ENCODE results near the gene PDE4D.

The PDE4D gene

DNA sequence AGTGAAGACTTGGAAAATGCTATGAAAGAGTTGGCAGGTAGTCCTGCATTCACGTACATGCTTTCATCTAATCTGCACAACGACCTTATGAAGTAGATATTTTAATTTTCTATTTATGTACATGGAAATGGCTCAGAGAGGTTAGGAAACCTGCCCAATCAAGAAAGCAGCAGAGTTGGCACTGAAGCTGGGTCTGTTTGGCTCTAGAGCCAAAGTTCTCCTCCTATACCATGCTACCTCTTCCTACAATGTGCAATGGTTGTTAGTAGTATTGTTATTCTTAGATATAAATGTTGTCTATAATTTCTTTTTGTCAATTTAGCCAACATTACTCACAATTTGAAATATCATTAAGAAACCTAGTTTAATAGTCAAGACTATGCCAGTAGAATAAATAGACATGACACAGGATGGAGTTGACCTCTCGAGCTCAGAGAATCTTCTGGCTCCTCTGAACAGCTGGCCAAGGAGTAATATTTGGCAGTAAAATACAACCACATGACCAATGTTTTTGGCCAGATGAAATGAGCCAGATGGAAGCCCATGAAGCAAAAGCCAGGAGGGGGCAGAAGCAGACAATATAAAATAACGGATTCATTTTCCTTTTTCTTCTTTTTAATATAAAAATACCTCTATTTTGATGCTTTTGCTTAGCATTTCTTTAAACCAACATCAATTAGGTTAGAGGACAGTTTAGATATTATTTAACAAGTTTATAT is 542.3 kb downstream of the PDE4D start:
- no peak for FAIRE-seq

DNA sequence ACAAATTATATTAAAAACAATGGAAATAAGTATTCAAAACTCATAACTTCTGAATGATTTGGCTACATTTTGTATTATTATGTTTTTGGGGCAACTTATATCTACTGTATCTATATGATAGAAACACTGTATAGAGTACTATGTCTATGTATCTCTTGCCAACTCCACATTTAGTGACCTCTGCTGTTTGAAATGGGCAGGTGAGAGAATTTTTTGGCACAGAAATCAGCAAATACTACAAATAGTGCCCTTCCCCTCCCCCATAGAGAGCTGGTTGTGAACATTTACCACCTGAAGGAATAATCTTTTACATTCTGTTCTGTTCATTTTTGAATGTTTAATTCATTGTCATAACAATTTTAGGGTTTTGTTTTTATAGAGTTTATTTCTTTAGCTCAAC is 545.3 kb downstream of the PDE4D start:
- FAIRE-seq: no peak

DNA sequence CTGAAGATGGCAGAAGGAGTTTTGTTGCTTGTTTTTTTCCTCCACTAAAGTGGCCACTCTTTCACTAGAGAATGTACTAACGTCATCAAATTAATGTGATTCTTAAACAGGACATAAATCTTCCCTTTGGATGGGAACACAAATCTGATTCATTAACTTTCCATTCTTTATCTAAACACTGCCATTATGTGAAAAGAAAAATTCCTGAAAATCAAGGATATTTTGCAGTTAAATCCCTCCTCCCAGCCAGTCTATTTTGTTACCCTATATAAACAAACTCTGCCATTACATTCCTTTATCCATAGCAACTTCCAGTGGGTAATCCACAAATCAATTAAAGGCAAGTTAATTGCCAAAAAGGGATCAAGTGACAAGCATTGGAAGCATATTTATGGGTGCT is 546.5 kb downstream of the PDE4D start:
- no peak for FAIRE-seq

DNA sequence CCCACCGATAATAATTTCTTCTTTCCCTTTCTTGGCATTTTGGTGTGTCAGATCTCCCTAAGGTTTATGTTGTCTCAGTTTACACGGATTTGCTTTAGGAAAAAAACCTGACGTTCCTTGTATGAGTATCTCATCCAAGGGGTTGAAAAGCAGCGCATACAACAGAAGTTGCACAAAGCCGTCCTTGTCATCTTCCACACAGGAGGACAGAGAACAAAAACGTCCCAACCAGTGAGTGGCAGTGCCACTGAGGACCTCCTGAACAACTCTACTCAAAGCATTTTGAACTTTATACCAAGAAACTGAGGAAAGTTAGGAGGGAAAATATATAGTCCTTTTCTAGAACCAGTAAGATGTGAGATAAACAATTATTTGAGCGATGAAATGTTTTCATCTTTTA is 547.0 kb downstream of the PDE4D start:
- no peak for FAIRE-seq

DNA sequence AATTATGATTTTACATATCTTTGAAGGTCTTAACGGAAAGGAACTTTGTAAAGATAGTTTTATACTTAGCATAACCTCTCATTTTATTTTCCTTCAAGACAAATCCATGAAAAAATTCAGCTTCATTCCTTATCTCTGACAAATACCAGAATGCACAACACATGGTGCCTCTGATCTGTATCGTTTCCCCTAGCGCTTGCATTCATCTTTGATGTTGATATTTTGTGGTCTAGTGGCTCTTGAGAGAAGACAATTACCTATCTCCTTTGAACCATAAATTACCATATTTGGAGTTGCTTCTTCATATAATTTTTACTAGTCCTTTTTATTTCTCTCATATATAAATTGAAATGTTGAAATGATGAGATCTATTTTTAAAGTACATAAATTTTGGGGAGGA is 551.3 kb downstream of the PDE4D start:
- no peak for FAIRE-seq

DNA sequence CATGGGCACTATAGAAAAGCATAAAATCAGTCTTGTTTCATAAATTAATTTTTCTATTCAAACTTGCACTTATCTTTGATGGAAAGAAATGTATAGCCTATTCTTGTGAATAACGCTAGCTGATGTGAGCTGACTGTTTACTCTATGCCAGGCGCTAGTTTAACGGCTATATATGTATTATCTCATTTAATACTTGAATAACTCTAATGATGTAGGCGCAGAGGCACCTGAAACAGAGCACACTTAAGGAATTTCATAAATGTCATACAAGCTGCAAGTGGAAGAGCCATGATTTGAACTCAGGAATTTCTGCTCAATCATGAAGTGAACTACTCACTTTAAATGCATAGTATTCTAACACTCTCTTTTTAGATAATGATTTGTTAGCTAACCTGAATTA is 551.8 kb downstream of the PDE4D start:
- no peak for FAIRE-seq

DNA sequence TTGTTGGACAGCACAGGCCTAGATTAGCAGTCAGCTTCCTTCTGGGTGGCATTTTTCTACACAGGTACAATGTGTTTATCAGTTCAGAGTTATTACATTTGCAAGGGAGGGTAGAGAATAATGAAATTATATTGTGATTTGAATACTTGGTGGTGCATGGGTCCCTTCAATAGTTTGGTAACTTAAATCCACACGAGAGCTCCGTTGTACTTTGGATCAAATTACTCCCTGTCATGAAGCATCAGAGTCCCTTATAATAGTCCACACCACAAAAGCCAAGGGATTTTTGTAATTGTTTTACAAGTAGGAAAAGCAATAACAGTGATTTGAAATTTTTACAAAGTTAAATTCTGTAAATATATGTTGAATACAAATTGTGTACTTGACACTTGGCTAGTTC is 552.4 kb downstream of the PDE4D start:
- FAIRE-seq: no peak

DNA sequence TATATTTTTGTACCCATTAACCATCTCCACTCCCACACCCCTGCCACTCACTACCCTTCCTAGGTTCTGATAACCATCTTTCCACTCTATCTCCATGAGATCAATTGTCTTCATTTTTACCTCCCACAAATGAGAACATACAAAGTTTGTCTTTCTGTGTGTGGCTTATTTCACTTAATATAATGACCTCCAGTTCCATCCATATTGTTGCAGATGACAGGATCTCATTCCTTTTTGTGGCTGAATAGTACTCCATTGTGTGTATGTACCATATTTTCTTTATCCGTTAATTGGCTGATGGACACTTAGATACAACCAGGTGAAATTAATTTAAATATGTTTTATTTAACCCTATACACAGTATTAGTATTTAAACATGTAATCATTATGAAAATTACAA is 552.9 kb downstream of the PDE4D start:
- FAIRE-seq: no peak

DNA sequence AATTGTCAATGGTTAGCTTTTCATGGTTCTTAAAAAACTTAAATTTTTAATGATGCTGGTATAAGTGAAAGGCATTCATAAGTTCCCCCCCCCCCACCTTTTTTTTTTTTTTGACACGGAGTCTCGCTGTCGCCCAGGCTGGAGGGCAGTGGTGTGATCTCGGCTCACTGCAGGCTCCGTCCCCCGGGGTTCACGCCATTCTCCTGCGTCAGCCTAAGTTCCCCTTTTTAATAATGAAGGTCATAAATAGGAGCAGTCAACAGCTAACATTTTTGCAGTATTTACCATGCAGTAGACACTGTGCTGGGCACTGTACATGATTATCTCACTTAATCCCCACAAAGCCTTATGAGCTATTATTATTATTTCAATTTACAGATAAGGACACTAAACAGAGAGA is 556.3 kb downstream of the PDE4D start:
- no peak for FAIRE-seq

DNA sequence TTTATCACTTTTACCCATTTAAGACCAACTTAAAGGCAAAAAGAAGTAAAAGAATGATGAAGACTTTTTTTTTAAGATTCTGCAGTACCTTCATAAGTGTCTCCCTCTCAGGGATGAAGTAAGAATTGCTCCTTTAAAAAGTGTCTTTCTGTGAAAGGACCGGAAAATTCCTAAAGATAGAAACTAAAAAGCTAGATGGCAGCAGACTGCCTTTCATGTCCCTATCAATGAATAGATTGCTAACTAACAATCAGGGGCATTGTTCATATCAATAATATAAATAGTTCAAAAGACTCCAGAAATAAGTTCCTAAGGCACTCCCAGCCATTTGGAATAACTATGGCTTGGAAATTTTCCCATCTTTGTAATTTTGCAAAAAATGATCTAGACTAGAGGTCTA is 558.0 kb downstream of the PDE4D start:
- no peak for FAIRE-seq

DNA sequence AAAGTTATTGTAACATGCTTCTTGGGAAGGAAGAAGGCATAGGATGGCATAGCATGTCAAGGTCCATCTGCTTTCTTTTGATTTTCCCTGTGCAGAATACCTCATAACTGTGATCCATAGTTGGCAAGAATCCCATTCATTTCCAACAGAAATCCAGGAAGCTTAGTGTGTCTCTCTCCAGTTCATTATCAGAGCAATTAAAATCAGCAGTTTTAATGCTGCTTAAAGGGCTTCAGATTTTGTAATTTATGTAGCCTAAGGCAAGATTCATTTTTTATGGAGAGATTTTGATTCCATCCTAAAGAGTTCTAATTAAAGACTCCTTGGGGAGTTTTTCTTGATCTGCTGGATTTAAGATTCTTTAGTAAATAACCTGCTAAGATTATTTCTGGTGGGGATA is 560.1 kb downstream of the PDE4D start:
- FAIRE-seq: no peak

DNA sequence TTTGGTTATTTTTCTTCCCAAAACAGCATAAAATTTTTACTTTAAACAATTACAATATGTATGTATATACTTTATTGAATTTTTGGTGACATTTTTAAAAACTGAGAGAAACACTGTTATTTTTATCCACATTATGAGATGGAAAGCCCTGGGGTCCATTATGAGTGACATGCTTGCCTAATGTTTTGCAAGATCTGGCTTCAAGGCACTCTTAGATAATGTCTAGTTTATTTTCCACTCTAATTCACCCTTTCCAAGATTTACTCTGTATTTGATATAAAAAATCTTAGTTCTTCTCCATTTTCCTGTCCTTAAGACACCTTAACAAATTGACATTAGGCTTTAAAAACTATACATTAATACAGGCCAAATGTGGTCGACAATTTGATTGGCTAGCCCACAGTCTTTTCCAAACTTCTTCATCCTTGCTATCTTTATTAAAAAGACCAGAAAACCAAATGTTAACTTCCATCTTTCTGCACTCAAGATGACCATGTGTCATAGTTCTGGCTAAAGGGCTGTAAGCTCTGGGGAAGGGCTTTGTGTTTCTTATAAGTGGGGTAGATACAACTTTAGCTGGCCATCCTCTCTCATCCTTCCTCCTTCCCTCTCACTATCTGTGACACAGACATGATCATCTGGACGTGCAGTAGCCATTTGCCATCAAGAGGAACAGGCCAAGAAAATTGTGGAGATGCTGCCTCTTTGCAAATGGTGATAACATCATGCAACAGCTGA is 561.1 kb downstream of the PDE4D start:
- no peak for FAIRE-seq

DNA sequence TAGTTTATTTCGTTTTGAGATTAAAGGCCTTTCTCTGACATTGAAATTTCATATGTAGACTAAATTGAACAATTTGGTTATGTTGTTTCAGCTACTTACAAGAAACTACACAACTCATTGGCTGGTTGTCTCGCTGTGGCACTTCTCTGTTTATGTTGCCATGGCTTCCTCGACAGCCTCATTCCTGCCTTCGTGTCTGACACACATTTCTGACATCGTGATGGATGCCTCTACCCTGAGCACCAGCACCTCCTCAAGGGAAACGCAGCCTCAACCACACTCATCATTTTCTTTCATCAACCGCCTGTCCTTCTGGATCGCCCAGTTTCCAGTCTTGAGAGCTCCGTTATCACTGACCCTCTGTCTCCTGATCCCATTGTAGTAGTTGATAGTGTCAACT is 562.8 kb downstream of the PDE4D start:
- no peak for FAIRE-seq

DNA sequence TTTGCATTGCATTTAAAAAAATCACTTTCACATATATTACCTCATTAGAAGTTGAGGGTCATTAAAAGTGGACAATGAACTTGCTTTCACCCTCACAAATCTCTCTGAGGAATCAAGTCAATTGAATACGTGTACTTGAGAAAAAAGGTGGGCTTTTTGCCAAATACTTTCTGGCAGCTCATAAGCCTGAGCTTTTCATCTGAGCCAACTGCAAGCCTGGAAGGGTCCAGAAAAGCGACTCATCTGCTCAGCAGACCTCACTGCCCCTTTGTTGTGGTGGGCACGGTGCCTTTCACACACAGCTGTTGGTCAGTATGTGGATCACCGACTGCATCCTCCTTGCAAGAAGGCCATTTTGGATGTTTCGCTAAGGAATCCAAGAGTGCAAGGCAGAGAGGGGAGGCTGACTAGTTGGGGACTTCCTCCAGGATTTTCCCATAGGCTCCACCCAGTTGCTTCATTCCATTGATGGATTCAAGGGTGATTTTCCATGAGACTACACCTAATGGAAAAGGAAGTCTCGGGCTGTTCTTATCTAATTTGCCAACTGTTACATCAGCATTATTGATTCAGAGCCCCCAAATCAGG is 564.7 kb downstream of the PDE4D start:
- FAIRE-seq: no peak

DNA sequence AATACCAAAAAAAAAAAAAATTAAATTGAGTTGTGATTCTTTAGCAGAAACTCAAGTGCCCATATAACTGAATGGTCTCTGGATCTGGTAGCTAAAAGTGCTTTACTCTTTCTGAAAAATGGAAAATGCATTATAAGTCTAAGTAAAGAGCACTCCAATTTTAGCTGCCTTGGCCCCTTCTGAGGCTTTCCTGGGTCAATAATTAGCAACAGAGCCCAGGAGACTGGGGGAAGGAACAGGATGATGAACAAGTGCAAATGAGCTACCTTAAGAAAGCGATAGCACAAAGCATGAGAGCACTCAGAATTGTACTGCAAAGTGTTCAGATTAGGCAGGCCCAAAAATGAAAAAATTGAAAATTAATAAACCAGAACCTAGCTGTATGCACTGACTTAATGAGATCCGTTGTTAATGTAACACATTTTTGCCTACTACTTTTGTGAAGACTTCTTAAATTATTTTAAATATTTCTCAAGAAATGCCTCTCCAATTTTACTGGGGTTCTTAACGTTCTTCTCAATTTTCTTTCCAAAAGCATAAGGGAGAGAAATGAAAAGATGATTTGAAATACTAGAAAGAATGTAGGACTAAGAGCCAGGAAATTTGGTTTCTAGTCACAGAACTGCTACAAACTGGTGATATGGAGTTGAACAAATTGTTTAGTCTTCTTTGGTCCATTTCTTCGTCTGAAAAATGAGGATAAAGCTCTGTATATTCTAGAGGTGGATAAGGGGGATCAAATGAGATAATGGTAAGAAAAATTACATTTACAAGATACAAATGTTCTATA is 566.1 kb downstream of the PDE4D start:
- FAIRE-seq: no peak

DNA sequence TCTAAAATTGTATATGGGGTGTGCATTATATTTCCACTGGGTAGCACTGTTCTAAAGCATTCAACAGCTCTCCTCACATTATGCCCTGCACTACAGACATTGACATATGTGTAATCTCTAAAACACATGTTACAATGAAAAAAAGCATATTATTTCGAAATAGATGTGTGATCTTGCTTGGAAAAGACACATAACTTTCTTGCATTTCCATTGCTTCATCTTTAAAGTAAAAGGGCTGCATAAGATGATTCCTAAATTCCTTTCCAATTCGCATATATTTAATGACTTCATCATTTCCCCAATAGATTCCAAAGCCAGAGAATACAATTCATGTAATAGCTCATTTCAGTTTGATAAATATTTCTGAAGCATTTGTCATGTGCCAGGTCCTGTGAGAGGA is 566.9 kb downstream of the PDE4D start:
- FAIRE-seq: no peak

DNA sequence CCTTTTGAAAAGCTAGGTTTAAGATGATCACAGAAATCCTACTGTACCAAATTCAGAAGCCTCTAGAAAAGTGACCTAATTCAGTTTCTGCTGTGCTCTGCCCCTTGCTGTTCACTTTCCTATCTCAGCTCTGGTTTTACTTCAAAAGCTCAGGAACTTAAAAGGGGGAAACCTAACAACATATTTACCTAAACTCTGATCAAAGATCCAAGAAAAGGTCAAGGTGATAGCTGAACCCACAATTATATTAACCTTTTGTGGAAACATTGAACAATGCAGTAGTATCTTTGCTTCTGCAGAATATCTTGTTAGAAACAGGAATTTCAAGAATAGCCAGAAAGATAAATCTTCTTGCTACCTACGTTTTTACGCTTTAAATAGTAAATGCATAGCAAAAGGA is 568.5 kb downstream of the PDE4D start:
- FAIRE-seq: no peak

DNA sequence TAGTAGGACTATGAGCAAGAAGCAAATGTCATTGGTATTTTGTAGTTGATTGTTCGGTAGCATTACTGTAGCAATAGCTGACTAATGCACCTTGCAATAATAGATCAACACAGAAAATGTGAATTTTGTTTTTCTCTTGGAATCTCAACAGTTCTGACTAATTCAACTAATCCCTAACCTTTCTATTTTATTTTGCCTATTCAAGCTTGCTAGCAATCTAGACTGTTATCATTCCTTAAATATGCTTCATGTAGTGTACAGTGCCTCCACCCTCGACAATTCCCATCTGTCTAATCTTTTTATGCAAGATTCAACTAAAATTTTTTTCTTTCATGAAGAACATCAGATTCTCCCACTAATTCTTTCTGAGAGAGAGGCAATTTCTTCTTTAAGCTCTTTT is 570.6 kb downstream of the PDE4D start:
- FAIRE-seq: no peak

DNA sequence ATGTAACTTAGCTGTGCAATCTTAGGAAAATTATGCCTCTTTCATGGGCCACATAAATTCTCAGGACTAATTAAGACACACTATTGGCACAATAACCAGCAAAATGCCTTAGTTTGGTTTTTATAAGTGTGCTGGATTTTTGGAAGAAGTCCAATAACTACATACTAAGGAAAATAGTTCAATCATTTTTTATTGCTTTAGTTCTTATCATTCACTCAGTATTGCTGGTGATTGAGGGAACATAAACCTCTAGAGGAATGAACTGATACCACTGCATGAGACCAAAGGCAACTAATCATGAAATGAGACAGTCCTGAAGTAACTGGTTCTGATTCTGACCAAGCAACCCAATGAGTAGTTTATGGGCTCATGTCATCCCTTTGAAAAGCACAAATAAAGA is 571.5 kb downstream of the PDE4D start:
- FAIRE-seq: no peak

DNA sequence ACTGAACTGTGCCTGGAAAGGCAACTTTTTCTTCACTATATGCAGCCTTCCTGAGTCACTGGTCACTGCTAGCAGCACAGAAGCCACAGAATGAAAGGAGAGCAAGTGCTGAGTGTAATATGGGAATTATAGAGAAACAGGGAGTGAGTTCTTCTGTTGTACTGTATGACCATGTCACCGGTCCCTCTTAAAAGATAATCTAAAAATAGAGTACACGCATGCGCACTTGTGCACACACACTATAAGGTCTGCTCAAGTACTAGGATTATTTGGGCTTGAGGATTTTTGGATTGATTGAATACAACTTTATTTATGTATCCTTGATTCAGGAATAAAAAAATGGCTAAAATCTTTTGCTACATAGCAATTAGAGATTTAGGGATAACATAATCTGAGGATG is 571.9 kb downstream of the PDE4D start:
- FAIRE-seq: no peak

DNA sequence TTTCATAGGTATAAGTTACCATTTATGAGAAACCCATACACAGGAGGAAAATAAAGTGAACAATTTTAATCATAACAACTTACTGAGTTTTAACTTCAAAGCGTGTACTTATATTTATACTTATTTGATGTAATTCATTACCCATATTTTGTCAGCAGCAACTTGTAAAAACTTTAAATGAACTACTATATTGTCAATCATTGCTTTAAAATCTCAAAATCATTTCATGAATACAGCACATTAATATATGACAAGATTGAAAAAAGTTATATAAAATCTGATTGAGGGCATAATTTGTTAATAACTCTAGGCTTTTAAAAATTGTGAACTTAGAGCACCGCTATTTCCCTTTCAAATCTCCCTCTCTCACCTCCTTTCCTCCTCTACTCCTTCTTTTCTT is 573.1 kb downstream of the PDE4D start:
- FAIRE-seq: no peak

DNA sequence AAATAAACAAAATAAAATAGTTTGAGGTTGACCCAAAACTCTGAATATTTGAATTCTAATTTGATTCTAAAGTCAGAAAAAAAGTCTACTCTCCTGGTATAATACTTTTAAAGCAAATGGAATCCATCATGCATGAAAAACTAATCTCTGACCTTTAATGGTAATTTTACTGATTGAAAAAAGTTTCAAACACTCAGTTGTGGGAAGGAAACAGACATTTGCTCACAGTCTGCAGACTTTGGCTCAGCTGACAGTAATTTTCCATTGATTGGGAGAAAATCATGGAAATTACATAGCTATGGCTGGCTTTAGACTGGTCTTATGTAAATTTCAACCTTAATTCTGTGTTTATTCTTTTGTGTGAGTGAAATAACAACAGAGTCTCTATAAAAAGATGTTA is 574.3 kb downstream of the PDE4D start:
- no peak for FAIRE-seq

DNA sequence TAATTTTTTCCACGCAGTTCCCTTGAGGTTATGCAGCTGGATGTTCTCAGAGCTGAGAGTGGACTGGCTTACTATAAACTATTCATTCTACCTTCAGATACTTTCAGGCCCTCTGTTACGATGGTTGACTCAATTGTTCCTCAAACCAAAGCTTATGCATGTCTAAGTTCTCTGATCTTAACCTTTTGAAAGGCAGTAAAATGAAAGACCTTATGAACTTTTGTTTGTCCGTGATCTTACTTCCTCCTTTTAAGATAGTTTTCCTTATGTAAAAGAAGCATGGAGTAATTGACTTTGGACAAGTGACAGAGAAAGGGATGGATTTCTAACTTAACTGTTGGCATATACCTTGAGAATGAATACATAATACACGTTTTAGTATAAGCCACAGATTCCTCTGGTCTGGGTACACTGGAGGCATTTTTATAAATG is 575.7 kb downstream of the PDE4D start:
- no peak for FAIRE-seq
